ENCODE results near the gene SDHD.

SDHD gene

GRCh38 chr11:112118176-112118575 is 31.5 kb downstream of the SDHD start:
- Mint-ChIP-seq H3K27ac (no peak overlapping the region), H3K36me3 (ENCODE audit: low read depth) (no peaks in the 10 kb centered on the region), H3K4me3 (no peak overlapping the region), H3K27me3 (ENCODE audit: low read depth) (peaks cover 2% of the 10 kb centered on the region), H3K9me3 (no peaks in the 10 kb centered on the region), H3K4me1 (ENCODE audit: low read depth) (peaks cover 8% of the 10 kb centered on the region)
- DNase-seq (ENCODE audit: low spot score) = no peak

DNA sequence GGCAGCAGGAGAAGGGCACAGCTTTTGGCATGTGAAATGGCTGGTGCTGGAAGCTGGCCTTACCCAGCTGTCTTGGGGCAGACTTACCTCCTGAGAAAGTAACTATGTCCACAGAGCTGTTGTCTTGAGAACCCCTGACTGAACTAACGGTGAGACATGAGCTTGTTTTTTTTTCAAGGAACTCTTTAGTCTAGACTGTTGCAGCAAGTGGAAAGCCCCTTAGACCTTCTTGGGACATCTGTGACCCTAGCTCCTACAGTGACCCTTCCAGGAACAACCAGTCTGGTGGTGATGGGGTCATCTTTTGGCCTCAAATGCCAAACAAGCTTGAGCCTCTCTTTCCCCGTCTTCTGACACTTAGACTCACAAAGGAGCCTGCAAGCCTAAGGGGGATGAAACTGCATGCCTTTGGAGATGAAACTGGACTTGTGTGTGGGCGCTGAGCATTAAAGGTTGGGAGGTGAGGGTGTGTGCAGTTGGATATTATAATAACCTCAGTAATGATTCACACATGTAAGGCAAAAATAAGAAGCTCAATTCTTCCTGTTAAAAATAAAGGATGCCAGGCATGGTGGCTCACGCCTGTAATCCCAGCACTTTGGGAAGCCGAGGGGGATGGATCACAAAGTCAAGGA is 35.4 kb downstream of the SDHD start:
- DNase-seq (ENCODE audit: low spot score) = no peak
- H3K27me3 Mint-ChIP-seq (ENCODE audit: low read depth) = peaks cover 2% of the 10 kb centered on the region
- H3K4me1 Mint-ChIP-seq (ENCODE audit: low read depth) = peaks cover 8% of the 10 kb centered on the region
- no peaks in the 10 kb centered on the region for H3K36me3 Mint-ChIP-seq (ENCODE audit: low read depth)
- H3K9me3 Mint-ChIP-seq = no peaks in the 10 kb centered on the region
- no peak overlapping the region for H3K4me3 Mint-ChIP-seq
- H3K27ac Mint-ChIP-seq = no peak overlapping the region

DNA sequence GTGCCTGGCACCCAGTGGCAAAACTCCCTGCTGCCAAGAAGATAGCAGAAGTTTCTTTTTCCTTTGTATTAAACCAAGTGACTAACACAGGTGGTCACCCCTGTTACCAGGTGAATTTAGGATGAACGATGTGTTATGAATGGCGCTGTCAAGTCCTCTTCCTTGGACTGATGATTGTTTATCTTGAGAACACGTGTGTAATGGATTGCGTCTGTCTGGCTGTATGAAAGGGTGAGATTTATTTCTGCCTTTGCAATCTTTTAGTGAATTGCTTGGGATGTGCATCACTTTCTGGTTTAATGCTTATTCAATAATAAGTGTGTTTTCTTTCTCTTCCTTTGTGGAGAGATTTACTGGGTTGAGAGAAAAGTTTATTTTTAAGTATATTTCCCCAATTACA is 36.5 kb downstream of the SDHD start:
- H3K4me3 Mint-ChIP-seq = no peak overlapping the region

DNA sequence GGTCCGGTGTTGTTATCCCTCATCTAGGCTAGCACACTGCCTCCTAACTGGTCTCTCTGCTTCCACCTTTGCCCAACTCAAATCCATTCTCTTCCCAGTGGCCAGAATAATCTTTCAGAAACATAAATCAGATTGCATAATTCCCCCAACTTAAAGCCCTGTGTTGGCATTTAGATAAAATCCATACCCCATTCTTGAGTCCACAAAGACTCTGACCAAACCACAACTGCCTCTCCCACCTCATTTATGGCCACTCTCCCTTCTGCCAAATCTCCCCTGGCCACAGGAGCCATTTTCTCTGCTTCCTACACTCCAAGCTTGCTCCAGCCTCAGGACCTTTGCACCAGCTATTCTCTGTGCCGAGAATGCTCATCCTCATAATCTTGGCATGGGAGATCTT is 40.4 kb downstream of the SDHD start:
- DNase-seq (ENCODE audit: low spot score) = no peak

More for the DNA sequence above, 36.5 kb downstream of the SDHD start:
- H3K9me3 Mint-ChIP-seq = no peaks in the 10 kb centered on the region
- H3K27ac Mint-ChIP-seq = no peak overlapping the region
- H3K27me3 Mint-ChIP-seq (ENCODE audit: low read depth) = peaks cover 2% of the 10 kb centered on the region
- H3K4me1 Mint-ChIP-seq (ENCODE audit: low read depth) = peaks cover 8% of the 10 kb centered on the region
- DNase-seq (ENCODE audit: low spot score) = no peak
- no peaks in the 10 kb centered on the region for H3K36me3 Mint-ChIP-seq (ENCODE audit: low read depth)

DNA sequence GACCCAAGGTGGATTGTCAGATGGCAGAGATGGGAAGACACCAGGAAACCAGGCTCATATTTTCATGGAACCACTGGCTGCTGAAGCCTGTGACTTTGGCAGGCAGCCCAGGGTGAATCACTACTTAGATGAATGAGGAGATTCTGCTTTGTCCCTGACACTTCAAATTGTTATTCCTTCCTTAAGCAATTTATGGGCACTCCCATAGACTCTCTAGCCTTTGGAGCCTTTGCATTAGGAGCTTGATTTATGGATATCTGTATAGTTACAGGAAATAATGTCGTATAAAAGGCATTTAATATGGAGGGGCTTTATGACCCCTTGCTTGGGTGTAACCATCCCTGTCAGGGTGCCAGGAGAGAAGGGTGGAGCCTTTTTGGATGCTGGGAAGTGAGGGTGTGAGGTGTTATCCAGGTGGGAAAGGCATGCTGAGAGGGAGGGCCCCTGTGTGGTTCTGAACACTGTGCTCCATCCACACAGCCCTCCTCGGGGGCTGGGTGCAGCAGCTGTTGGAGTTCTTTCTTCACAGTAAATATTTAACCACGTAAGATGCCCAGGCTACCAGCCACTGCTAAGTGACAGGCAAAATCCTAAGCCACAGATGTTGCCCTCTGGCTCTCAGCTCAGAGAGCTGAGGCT is 41.9 kb downstream of the SDHD start:
- H3K9me3 Mint-ChIP-seq = no peaks in the 10 kb centered on the region
- no peak overlapping the region for H3K4me3 Mint-ChIP-seq
- no peaks in the 10 kb centered on the region for H3K27me3 Mint-ChIP-seq (ENCODE audit: low read depth)
- no peak for DNase-seq (ENCODE audit: low spot score)
- H3K27ac Mint-ChIP-seq = no peak overlapping the region
- H3K36me3 Mint-ChIP-seq (ENCODE audit: low read depth) = no peaks in the 10 kb centered on the region
- H3K4me1 Mint-ChIP-seq (ENCODE audit: low read depth) = peaks cover 6% of the 10 kb centered on the region

More for the DNA sequence above, 40.4 kb downstream of the SDHD start:
- H3K36me3 Mint-ChIP-seq (ENCODE audit: low read depth) = no peaks in the 10 kb centered on the region
- no peak overlapping the region for H3K27ac Mint-ChIP-seq
- no peaks in the 10 kb centered on the region for H3K9me3 Mint-ChIP-seq
- H3K4me3 Mint-ChIP-seq = no peak overlapping the region
- peaks cover 3% of the 10 kb centered on the region for H3K4me1 Mint-ChIP-seq (ENCODE audit: low read depth)
- peaks cover 2% of the 10 kb centered on the region for H3K27me3 Mint-ChIP-seq (ENCODE audit: low read depth)

- no peaks in the 10 kb centered on the region for H3K9me3 Mint-ChIP-seq
- no peak overlapping the region for H3K4me3 Mint-ChIP-seq
- DNase-seq (ENCODE audit: low spot score) = no peak
- H3K4me1 Mint-ChIP-seq (ENCODE audit: low read depth) = peaks cover 6% of the 10 kb centered on the region
- no peaks in the 10 kb centered on the region for H3K36me3 Mint-ChIP-seq (ENCODE audit: low read depth)
- H3K27ac Mint-ChIP-seq = no peak overlapping the region
- H3K27me3 Mint-ChIP-seq (ENCODE audit: low read depth) = no peaks in the 10 kb centered on the region
These were observed 43.0 kb downstream of the SDHD start for GRCh38 chr11:112129656-112130055.

GRCh38 chr11:112132737-112133136 is 46.1 kb downstream of the SDHD start:
- H3K4me1 Mint-ChIP-seq (ENCODE audit: low read depth) = peaks cover 6% of the 10 kb centered on the region
- no peaks in the 10 kb centered on the region for H3K36me3 Mint-ChIP-seq (ENCODE audit: low read depth)

GRCh38 chr11:112134473-112134872 is 47.8 kb downstream of the SDHD start:
- no peak overlapping the region for H3K4me3 Mint-ChIP-seq

More at GRCh38 chr11:112132737-112133136, 46.1 kb downstream of the SDHD start:
- H3K4me3 Mint-ChIP-seq = no peak overlapping the region
- H3K27me3 Mint-ChIP-seq (ENCODE audit: low read depth) = no peaks in the 10 kb centered on the region
- no peaks in the 10 kb centered on the region for H3K9me3 Mint-ChIP-seq
- DNase-seq (ENCODE audit: low spot score) = no peak
- H3K27ac Mint-ChIP-seq = no peak overlapping the region

GRCh38 chr11:112143597-112143996 is 56.9 kb downstream of the SDHD start:
- Mint-ChIP-seq H3K36me3 (ENCODE audit: low read depth) (no peaks in the 10 kb centered on the region), H3K27ac (no peak overlapping the region), H3K4me1 (ENCODE audit: low read depth) (no peaks in the 10 kb centered on the region), H3K27me3 (ENCODE audit: low read depth) (peaks cover 3% of the 10 kb centered on the region), H3K9me3 (no peaks in the 10 kb centered on the region), H3K4me3 (no peak overlapping the region)
- no peak for DNase-seq (ENCODE audit: low spot score)

More at GRCh38 chr11:112134473-112134872, 47.8 kb downstream of the SDHD start:
- Mint-ChIP-seq H3K27me3 (ENCODE audit: low read depth) (no peaks in the 10 kb centered on the region), H3K4me1 (ENCODE audit: low read depth) (peaks cover 6% of the 10 kb centered on the region), H3K9me3 (no peaks in the 10 kb centered on the region), H3K27ac (no peak overlapping the region), H3K36me3 (ENCODE audit: low read depth) (no peaks in the 10 kb centered on the region)
- no peak for DNase-seq (ENCODE audit: low spot score)

Measured in T-helper 2 cell treated with Interferon-gamma antibody and Interleukin-4, amounts not matched to agents 5 μg/mL and 100 μg/mL, for 36 hours (primary cell).